AG08396 (cell line): ENCODE measurements around the gene ADGRB3.
A peak's percentile ranks its signal among the peaks of the same experiment; 100 is the strongest.
"Not testable (repeated sequence)": the region's sequence is repeated elsewhere in the genome, so short reads cannot be mapped to it uniquely, and the experiment has no call there.

ENCODE experiments used
- DNase-seq: peaks from one replicate; pipeline ENCODE4 v3.0.0; 2012; ENCODE audit warnings: low spot score, mixed read lengths

Gene ADGRB3

DNA sequence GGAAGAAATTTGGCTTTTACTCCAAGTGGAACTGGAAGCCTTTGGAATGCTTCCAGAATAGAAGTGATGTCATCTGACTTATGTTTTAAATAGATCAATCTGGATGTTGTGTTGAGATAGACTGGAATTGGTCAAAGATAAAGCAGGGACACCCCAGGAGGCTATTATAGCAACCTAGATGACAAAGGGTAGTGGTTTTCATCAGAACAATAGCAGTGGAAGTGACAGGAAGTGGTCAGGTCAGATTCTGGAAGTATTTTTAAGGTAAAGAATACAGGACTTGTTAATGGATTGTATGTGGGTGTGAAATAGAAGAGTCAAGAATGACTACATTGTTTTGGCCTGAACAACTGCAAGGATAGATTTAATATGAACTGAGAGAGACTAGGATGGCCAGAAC lies 191.4 kb downstream of the ADGRB3 start:
- DNase-seq, result no peak

DNA sequence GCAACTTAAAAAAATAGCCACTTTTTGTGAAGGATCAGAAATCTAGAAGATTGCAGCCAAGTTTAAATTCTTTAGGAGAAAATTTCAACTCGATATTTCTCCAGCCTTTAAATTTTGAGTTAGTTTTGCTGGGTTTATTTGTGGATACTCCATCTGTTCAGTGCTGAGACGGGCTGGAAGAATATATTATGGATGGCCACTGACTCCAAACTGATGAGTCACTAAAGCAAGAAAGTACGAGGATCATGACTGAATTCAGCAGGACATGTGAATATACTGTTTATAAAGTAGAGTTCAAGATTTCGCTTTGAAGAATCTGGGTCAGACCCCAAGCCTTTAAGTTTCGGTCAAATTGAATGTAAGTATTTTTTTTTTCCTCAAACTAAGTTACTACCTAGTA lies 199.5 kb downstream of the ADGRB3 start:
- DNase-seq, result peak; percentile 2

DNA sequence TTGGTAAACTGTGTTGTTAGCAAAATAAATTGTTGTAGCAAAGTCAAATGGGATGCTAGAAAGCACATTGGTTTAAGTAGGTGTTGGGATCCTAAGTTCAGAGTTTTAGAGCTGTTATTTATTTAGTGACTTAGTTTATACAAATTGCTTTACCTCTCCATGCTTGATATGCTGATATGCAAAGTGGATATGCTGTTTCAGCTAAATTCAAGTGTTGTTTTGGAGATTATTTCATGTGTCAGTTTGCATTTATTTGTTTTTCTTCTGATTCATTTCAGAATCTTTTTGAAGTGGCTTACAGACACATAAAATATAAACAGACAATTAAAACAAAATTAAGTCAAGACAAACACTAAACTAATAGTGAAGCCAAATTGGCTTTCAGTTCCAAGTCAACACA lies 203.5 kb downstream of the ADGRB3 start:
- no peak for DNase-seq

DNA sequence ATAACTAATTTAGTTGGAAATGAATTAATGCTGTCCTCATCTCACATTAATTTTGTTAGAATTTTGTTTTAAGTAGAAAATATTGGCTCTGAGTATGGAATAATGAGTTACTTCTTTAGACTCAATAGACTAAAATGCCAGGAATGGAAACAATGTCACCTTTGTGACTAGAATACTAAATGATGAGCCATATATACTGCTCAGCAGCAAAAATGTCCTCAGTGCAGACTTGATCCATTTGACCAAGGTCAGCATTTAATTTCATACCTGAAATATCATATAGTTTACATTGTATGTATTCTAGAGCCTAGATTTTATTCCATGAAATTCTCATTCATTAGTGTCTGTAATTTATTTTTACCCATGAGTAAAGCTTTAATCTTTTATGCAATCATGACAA lies 217.7 kb downstream of the ADGRB3 start:
- no peak for DNase-seq

DNA sequence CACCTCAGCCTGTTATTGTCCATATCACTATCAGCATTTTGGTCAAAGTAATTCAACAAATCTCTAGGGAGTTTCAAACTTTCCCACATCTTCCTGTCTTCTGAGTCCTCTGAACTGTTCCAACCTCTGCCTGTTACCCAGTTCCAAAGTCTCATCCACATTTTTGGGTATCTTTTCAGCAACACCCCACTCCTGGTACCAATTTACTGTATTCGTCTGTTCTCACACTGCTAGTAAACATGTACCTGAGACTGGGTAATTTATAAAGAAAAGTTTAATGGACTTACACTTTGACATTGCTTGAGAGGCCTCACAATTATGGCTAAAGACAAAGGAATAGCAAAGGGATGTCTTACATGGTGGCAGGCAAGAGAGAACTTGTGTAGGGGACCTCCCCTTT lies 224.2 kb downstream of the ADGRB3 start:
- no peak for DNase-seq

DNA sequence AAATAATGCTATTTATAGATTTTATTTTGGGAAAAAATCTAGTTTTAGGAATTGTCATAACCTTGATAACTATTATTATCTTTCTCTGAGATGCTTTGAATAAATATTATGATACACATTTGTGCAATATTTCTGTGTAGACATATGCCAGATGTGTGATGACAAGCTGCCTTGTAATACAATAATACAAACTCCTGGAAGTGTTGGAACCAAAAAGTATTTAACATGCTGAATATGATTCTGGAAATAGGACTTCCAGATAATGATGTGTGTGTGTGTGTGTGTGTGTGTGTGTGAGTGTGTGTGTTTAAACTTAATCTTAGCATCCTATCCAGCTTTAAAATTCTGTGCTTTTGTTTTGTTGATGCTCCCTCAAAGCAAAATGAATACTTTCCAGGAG lies 233.6 kb downstream of the ADGRB3 start:
- DNase-seq, result no peak

DNA sequence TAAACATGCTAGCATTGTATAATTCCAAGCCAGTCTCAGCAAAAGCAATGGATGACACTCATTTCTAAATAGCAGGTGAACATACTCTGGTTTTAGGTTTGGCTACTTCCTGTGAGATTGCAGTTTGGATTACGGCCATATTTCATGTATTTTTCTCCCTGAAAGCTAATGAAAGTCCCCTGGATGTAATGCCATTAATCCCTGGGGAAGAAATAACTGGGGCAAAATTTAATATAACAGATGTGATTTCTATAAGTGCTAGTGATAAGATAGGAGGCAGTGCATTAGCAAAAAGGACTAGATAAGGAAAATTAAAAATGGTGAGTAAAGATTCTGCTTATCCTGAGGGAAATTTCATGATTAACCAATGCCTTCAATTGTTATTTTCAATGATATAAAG lies 238.2 kb downstream of the ADGRB3 start:
- DNase-seq, result no peak

DNA sequence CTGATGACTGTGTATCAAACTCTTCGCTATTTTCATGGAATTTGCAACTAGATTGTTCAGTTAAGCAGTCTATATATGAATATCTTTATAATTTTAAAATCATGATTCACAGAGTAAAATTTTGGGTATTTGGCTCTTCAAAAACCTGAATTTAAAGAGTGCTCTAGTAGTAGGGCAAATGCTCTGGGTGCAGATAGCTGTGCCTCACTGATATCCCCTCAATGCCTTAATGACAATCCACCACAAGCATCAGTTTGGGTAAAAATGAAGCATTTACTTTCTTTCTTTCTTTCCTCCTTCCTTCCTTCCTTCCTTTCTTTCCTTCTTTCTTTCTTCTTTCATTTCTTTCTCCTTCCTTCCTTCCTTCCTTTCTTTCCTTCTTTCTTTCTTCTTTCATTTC lies 239.7 kb downstream of the ADGRB3 start:
- no peak for DNase-seq

DNA sequence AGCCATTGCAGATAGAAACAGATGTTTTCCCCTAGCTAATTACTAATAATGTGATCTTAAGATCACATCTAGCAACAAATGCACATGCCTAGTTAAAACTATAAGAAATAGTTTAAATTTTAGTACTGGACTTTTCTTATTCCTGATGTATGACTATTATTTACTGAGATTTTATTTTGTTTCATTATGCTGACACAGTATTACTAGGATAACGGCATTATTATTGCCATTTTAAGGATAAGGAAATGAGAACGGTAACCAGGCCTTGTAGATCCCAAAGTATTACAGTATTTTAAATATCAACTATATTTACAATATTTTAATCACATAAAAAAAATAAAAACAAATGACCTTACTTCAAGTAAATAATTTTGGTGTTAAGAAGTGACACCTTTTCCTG lies 240.3 kb downstream of the ADGRB3 start:
- DNase-seq, result no peak

DNA sequence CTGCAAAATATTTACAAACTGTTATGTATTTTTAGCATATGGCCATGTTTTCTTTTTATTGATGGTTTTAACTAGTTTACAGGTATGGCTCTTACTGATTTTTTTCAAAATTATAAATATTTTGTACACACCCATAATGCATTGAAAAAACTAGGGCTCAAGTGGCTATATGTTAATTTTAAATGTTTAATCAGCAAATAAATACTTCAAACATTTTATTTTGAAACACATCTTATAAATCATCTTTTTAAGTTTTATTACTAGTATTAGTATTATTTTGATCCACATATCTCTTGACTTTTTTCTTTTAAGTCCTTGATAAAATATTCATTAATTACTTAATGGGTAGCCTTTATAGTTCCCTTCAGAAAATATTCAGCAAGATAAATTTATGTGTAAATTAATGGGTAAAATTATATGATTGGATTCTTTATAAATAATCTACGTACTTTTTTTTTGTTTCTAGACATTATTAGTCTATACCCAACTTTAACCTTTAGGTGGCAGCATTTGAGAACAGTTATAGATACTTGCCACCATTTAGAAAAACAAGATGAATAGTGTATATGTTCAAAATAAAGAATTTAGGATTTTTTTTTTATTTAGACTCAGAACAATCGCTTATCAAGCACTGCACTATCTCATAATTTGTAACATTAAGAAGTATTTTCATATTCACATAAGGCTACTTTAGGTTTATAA lies 241.9 kb downstream of the ADGRB3 start:
- DNase-seq, result peak; percentile 3

DNA sequence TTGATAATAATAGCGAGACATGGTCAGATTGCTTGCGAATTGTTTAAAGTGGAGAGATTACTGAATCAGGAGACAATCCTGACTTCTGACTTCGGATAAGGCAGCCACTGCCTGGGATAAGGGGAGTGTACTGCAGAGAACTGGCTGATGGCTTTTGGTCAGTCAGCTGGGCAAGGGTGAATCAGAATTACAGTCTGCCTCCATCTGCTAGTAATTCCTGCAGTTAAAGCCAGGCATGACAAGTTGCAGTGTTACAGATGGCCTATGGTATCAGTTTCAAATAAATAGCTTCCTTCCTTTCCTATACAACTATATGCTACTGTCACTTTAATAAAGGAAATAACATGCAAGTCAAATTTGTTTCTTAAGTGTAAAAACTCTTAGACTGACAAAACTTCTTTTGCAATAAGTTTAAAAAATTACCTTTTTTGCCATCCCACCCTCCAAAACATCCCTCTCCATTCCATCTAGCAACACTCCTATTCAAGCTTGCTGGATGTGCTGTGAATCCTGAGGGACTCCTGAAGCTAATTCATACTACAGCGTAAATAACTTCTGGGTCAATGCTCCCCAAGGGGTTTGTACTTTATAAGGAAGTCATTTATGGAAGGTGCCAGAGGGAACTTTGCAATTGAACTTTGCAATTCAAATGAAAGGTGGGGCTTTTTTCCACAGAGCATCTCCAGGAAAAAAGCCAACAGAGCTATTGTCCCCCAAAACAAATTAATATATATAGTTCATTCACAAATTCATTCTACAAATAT lies 245.2 kb downstream of the ADGRB3 start:
- no peak for DNase-seq

DNA sequence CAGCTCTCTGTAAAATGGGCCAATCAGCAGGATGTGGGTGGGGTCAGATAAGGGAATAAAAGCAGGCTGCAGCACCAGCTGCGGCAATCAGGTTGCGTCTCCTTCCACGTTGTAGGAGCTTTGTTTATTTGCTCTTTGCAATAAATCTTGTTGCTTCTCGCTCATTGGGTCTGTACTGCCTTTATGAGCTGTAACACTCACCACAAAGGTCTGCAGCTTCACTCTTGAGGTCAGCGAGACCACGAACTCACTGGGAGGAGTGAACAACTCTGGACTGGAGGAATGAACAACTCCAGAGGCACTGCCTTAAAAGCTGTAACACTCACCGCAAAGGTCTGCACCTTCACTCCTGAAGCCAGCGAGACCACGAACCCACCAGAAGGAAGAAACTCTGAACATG lies 248.2 kb downstream of the ADGRB3 start:
- not testable (repeated sequence) for DNase-seq

DNA sequence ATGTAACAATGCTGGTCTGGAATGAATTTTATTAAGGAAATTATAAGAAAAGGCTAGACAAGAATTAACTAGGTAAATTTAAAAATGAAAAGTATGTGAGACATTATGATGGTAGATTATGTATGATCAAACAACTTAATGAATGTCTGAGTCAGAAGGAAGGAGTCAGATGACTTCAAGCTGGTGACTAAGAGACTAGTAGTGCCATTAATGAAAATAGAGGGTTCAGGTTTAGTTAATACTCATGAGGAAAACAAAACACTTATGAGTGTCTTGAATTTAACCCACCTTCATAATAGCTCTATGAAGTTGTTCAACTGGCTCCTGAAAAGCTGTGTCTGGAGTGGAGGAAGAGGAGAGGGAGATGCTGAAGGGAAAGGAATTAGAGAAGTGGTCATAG lies 256.3 kb downstream of the ADGRB3 start:
- DNase-seq, result peak; percentile 2

DNA sequence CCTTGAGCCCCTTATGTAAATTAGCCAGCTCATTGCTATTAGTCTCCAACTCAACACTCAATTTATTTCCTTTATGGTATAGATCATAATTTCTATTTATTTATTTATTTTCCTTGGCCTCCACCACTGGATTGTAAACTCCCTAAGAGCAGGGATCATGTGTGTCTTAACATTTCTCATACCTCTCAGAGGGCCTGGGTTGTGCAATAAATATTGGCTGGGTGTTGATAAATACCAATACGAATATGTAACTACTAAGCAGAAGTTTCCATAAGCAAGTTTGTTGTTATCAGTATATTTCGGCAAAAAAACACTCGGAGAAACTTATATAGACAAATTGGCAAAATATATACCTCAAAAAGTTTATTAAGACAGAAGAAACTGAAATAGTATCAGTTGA lies 257.4 kb downstream of the ADGRB3 start:
- DNase-seq, result no peak

DNA sequence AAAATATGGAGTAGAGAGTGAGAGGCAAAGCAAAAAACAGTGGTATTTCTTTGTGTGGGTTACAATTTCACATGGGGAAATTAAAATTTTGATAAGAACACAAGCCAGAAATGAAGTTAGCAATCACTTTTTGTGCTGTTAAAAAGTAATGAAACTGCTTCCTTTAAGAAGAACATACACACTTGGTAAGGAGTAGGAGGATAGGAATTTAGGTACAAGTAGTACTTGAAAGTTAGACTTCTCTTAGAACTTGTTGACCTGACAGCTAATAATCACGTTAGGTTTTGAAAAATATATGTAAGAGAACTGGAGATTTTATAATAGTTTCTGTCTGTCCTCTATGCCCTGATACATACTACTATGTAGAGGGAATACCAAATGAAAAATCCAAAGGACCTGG lies 260.8 kb downstream of the ADGRB3 start:
- DNase-seq, result no peak

DNA sequence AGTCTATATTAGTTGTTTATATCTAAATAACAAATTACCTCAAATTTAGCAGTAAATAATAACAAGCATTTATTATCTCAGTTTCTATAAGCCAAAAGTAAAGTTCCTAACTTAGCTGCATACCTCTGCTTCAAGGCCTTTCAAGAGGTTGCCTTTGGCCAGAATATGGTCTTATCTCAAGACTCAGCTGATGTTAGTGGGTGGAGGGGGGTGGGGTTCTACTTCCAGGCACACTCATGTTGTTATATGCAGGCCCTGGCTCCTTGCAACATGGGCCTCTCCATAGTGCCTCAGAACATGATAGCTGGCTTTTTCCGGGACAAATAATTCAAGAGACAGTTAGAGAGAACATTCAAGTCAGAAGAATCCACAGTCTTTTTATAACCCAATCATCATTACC lies 266.0 kb downstream of the ADGRB3 start:
- DNase-seq, result no peak

DNA sequence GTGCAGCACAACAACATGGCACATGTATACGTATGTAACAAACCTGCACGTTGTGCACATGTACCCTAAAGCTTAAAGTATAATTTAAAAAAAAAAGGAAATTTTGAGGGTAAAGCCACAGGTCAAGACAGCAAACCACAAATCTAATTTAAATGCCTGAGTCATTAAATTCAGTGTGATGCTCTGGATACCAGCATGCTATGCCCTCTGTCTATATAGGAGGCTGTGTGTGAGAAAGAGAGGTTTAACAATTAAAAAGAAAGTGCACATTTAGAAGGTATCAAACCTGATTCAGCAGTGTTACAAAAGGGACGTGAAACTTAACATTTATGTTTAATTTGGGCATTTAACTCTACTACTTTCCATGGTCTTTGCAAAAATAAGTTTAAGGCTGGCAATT lies 276.3 kb downstream of the ADGRB3 start:
- DNase-seq, result no peak

DNA sequence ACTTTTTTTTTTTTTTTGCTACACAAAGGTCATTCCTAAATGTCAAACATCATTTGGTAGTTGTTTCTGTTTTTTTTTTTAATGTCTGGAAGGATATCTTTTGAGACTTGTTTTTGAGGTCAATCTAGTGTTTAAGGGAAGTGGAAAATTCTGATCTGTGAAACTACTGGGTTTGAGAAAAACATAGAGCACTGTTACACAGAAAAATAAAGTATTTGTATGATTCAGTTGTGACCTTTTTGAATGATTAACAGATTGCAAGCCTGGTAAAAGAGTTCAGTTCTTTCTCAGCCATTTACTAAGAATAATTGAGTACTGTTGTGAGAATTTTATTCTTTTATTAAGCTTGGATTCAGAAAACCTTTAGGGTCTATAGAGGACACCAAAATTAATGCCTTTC lies 276.7 kb downstream of the ADGRB3 start:
- no peak for DNase-seq

DNA sequence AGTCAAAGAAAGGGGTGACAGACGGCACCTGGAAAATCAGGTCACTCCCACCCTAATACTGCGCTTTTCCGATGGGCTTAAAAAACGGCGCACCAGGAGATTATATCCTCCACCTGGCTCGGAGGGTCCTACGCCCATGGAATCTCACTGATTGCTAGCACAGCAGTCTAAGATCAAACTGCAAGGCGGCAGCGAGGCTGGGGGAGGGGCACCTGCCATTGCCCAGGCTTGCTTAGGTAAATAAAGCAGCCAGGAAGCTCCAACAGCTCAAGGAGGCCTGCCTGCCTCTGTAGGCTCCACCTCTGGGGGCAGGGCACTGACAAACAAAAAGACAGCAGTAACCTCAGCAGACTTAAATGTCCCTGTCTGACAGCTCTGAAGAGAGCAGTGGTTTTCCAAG lies 277.7 kb downstream of the ADGRB3 start:
- not testable (repeated sequence) for DNase-seq

DNA sequence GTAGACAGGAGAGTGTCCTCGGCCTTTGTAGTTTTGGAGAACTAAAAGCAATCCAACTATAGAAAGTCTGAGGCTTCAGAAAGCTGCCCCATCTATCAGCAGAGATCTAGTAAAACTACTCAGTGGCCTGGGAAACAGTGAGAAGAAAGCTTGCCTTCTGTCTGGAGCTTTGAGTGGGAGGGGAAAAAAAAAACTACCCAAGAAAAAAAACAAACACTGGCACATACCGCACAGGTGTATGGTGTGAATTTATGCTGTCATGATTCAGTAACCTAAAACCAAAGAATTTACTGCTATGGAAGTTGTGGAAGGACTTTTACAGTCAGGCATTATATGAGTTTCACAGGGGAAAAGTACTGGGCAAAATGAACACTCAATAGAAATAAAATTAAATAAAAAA lies 280.5 kb downstream of the ADGRB3 start:
- no peak for DNase-seq

DNA sequence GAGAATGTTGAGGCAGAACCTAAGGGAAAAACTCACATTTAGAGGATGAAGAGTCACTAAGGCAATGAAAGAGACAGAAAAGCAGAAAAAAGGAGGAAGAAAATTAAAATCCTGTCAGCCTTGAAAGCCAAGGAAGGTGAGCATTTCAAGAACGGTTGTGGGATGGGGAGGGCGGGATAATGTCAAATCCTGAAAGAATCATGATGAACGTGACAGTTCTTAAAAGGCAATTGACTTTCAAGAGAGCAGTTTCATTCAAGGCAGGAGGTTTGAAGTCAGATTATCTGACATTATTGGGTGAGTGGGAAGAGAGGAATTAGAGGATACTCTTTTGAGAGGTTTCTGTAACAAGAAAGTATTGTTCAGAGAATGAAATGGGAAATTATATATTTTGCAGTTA lies 284.5 kb downstream of the ADGRB3 start:
- no peak for DNase-seq

DNA sequence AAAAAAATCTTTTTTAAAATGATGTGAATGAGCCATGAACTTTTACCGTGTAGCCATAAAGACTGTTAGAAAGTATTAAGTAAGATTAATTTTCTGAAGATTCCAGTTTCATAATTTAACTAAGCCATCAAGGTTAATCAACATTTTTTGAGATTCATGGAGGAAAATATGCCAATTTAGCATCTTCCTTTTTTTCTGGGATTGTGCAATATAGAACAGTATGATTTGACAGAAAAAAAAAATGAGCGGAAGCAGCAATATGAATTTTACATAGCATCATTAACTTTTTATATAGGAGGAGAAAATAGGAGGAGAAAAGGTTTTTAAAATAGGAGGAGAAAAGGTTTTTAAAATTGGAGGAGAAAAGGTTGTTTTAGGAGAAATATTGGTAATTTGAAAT lies 306.3 kb downstream of the ADGRB3 start:
- DNase-seq, result no peak

DNA sequence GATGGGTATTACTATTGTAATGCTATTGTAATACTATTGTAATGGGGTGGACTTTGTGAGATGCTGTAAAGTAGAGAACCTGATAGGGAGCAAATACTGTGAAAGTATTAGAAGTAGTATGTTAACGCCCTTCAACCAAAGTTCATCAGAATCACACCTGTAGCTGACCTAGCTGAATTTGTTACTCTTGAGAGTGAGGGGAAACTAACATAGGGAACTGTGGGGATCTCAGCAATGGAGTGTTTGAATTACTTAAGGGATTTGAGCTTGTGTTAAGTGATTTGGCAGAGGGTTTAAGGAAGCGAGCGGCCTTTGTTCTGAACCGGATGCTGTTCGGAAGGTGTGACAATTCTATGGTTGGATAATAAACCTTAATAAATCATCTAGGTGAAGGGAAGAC lies 312.6 kb downstream of the ADGRB3 start:
- DNase-seq, result no peak

DNA sequence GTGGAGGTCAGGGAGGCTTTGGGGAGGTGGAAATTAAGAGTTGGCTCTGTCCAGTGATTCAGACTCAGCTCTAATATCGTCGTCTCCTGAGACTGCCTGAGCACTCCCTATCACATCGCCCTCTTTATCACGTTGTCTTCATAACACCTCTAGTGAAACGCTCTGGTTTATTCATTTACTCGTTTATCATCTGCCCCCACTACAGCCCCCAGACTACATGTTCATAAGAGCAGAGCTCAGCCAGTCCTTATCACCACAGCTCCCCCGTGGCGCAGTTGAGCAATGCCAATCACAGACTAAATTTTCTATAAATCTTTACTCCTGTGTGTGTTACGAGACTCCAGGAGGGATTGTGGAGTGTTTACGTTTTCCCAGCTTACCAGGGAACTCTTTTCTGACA lies 316.2 kb downstream of the ADGRB3 start:
- no peak for DNase-seq
